ENCODE results near the gene HMGB2. TPM values are rescaled to one million over a fixed set of nuclear protein-coding genes. Genes with fewer than 3 reads are reported as not detected.

HMGB2 gene
- total and polyA plus RNA-seq, 5 donors = 26.3 to 98.3 (median 47.1) TPM

DNA sequence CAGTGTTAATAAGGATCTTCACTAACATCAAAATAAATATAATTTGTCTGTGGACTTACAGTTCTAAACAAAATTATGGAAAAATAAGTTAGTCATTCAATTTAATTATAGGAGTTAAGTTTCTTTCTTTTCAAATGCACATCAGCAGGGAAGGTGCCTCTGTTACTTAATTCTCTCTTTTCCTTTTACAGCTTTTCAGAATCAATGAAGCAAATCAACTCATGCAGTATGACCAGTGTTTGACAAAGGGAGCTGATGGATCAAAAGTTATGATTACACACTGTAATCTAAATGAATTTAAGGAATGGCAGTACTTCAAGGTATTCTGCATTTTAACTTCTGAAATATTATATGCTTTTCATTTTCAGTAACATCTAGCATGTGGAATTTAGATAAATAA is 15.9 kb downstream of the HMGB2 start:
- H3K9me3 ChIP-seq (ENCODE audit: control insufficient read depth, low read length) = no peaks in the 10 kb centered on the region
- intact Hi-C loops (cut with DNase I) = loop anchor here (2.0 to 10.0 kb wide), 3 partner anchors 99 to 177 kb away; no protein-coding TSS in a partner anchor
- DNase-seq (no peak), ATAC-seq (no peak)
- H3K4me1 ChIP-seq (ENCODE audit: control insufficient read depth, insufficient read depth, low read length) = no peaks in the 10 kb centered on the region
- H3K27ac ChIP-seq (ENCODE audit: low read length) = no peak overlapping the region
- no peak overlapping the region for H3K4me3 ChIP-seq (ENCODE audit: low read length)
- H3K27me3 ChIP-seq (ENCODE audit: control insufficient read depth, insufficient read depth) = no peaks in the 10 kb centered on the region

DNA sequence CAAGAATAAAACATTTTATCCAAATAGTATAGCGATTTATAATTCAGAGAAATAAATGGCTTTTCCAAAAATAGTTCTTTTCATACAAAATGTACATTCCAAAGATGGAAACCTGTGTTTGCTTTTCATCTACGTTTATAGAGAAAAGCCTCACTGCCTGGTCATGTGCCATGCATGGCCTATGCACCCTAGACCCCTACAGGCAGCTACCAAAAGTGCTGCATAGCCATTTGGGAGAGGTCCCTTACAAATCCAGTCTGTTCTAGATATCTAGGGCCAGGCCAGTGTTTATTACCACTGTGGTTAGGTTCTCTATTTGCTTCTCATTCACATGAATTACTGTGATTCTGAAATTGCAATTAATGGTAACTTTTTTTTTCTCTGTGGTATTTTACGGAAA is 17.2 kb downstream of the HMGB2 start:
- DNase-seq = no peak
- Histone ChIP-seq H3K4me3 (ENCODE audit: low read length) (no peak overlapping the region), H3K4me1 (ENCODE audit: control insufficient read depth, insufficient read depth, low read length) (no peaks in the 10 kb centered on the region), H3K27ac (ENCODE audit: low read length) (no peak overlapping the region), H3K27me3 (ENCODE audit: control insufficient read depth, insufficient read depth) (no peaks in the 10 kb centered on the region), H3K9me3 (ENCODE audit: control insufficient read depth, low read length) (no peaks in the 10 kb centered on the region)
- no peak for ATAC-seq
- WGBS = 80% methylated on average over 3 of the region's 3 CpGs
- intact Hi-C loops (cut with DNase I) = loop anchor here in 3 of 4 donors (5.0 to 10.0 kb wide), 2 partner anchors 100 to 178 kb away; no protein-coding TSS in a partner anchor

DNA sequence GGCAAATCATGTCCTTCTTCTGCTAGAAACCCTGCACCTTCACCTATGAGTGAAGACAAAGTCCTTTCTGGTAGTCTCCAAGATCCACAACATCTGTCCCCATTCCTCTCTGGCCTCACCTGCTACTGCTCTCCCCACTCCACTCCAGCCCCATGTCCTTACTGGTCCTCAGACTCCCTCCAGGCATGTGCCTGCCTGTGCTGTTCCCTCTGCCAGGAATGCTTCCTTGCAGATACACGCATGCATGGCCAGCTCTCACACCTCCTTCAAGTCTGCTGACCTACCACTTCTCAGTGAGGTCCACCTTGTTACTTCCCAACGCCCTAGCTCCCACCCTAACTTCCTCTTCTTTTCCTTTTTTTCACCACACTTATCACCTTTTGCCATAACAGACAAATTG is 18.1 kb downstream of the HMGB2 start:
- intact Hi-C loops (cut with DNase I) = loop anchor here in 3 of 4 donors (5.0 to 10.0 kb wide), 2 partner anchors 101 to 179 kb away; no protein-coding TSS in a partner anchor
- Histone ChIP-seq H3K4me1 (ENCODE audit: control insufficient read depth, insufficient read depth, low read length) (no peaks in the 10 kb centered on the region), H3K27ac (ENCODE audit: low read length) (no peak overlapping the region), H3K27me3 (ENCODE audit: control insufficient read depth, insufficient read depth) (no peaks in the 10 kb centered on the region), H3K4me3 (ENCODE audit: low read length) (no peak overlapping the region), H3K9me3 (ENCODE audit: control insufficient read depth, low read length) (no peaks in the 10 kb centered on the region)
- WGBS = 55% methylated on average over 2 of the region's 2 CpGs
- DNase-seq (no peak), ATAC-seq (peak; percentile 39 to 57)

DNA sequence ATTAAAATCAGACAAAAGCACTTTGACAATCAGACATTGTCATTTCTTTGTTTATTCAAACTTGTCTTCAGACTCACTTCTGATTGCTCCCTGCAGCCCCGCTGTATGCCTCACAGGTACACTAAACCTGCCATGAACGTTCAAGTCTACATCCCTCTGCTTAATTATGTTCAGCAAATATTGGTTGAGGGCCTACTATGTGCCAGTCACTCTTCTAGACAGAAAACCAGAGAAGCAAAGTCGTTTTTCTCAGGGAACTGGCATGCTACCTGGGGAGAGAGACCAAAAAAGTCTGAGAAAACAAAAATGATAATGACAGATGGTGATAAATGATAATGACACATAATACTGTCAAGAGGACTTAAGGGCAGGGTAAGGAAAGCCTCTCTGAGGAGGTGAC is 19.4 kb downstream of the HMGB2 start:
- ATAC-seq (no peak), DNase-seq (no peak)
- Histone ChIP-seq H3K27me3 (ENCODE audit: control insufficient read depth, insufficient read depth) (no peaks in the 10 kb centered on the region), H3K9me3 (ENCODE audit: control insufficient read depth, low read length) (no peaks in the 10 kb centered on the region), H3K4me1 (ENCODE audit: control insufficient read depth, insufficient read depth, low read length) (no peaks in the 10 kb centered on the region), H3K4me3 (ENCODE audit: low read length) (no peak overlapping the region), H3K27ac (ENCODE audit: low read length) (no peak overlapping the region)
- 86% methylated on average over 3 of the region's 3 CpGs for WGBS
- intact Hi-C loops (cut with DNase I) = loop anchor here in 3 of 4 donors (5.0 to 10.0 kb wide), 2 partner anchors 103 to 180 kb away; no protein-coding TSS in a partner anchor

DNA sequence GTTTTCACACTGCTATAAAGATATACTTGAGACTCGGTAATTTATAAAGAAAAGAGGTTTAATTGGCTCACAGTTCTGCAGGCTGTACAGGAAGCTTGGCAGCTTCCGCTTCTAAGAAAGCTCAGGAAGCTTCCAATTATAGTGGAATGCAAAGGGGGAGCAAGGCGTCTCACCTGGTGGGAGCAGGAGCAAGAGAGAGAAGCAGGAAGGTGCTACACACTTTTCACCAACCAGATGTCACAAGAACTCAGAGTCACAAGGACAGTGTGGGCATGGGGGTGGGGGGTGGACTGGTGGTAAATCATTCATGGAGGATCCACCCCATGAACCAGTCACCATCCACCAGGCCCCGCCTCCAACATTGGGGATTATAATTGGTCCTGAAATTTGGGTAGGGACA is 22.8 kb downstream of the HMGB2 start:
- WGBS = 85% methylated on average over 4 of the region's 4 CpGs
- intact Hi-C loops (cut with DNase I) = loop anchor here in 1 of 4 donors (10.0 kb wide), 1 partner anchor 183 kb away; no protein-coding TSS in a partner anchor
- H3K27ac ChIP-seq (ENCODE audit: low read length) = no peak overlapping the region
- no peak overlapping the region for H3K4me3 ChIP-seq (ENCODE audit: low read length)
- H3K27me3 ChIP-seq (ENCODE audit: control insufficient read depth, insufficient read depth) = no peaks in the 10 kb centered on the region
- DNase-seq = no peak
- no peak for ATAC-seq
- H3K4me1 ChIP-seq (ENCODE audit: control insufficient read depth, insufficient read depth, low read length) = no peaks in the 10 kb centered on the region
- no peaks in the 10 kb centered on the region for H3K9me3 ChIP-seq (ENCODE audit: control insufficient read depth, low read length)

DNA sequence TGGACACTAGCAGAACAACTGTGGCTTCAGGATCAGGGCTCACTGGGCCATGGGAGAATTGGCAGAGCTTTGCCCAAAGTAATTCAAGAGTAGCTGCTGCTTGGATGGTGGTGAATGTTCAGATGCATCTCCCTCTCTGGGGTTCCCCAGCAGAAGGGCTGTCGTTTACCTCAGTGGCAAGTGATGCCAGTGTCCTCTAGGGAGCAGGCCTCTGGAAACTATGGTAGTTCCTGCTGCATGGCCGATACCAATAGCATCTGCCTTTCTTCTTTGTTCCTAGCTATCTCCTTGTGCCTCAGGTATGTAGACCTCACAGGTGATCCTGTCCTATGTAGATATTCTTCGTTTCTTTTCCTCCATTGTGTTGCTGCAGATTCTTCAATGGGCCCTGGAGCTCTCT is 26.4 kb downstream of the HMGB2 start:
- ATAC-seq = no peak
- 93% methylated on average over 3 of the region's 3 CpGs for WGBS
- H3K4me1 ChIP-seq (ENCODE audit: control insufficient read depth, insufficient read depth, low read length) = no peaks in the 10 kb centered on the region

DNA sequence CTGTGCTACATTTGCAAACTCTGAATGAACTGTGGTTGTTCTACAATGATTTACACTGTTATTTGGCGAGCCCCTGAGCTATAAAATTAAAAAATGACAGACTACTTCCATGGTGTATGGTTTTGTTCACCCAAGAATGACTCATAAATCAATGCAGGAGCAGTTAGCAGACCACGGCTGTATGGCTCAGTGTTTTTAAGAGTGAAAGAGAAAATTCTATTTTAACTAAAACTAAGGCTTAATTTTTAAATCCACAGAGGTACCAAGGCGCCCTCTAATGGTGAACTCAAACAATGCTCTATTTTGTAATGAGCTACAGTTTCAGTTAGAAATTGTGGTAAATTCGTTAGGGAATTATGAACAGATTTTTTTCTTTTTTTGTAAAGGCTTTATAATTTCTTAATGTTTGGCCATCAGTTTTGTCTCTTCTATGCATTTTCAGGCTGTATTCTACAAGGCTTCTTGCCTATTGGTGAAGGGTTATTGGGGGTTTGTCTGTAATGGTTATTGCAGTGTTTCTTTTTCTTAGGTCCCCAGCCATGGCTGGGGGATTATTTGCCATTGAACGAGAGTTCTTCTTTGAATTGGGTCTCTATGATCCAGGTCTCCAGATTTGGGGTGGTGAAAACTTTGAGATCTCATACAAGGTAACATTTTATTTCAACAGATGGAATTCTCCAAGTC is 32.5 kb downstream of the HMGB2 start:
- Histone ChIP-seq H3K9me3 (ENCODE audit: control insufficient read depth, low read length) (no peaks in the 10 kb centered on the region), H3K4me1 (ENCODE audit: control insufficient read depth, insufficient read depth, low read length) (no peaks in the 10 kb centered on the region), H3K4me3 (ENCODE audit: low read length) (no peak overlapping the region), H3K27me3 (ENCODE audit: control insufficient read depth, insufficient read depth) (no peaks in the 10 kb centered on the region), H3K27ac (ENCODE audit: low read length) (no peak overlapping the region)
- WGBS = 40% methylated on average over 5 of the region's 5 CpGs
- DNase-seq (no peak), ATAC-seq (no peak)
- intact Hi-C loops (cut with DNase I) = no loop called here

More for the DNA sequence above, 26.4 kb downstream of the HMGB2 start:
- no peak for DNase-seq
- no peaks in the 10 kb centered on the region for H3K9me3 ChIP-seq (ENCODE audit: control insufficient read depth, low read length)
- intact Hi-C loops (cut with DNase I) = no loop called here
- H3K27me3 ChIP-seq (ENCODE audit: control insufficient read depth, insufficient read depth) = no peaks in the 10 kb centered on the region
- H3K4me3 ChIP-seq (ENCODE audit: low read length) = no peak overlapping the region
- H3K27ac ChIP-seq (ENCODE audit: low read length) = no peak overlapping the region

DNA sequence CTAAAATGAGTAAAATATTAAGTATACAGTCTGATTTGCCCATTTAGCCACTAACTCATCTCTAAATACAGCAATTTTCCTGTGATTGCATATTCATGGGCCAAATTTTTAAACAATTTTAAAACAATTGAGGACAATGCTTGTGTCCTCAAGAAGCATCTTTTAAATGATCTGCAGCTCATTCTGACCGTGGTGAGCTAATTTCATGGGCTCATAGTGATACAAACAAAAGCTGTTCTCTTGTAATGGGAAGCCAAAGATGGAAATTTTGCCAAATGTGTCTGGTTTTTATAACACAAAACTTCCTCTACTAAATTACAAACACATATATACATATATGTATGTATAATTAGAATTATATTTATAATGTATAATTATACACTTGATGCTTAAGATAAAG is 39.7 kb downstream of the HMGB2 start:
- ATAC-seq = no peak
- Histone ChIP-seq H3K27ac (ENCODE audit: low read length) (no peak overlapping the region), H3K9me3 (ENCODE audit: control insufficient read depth, low read length) (no peaks in the 10 kb centered on the region), H3K4me1 (ENCODE audit: control insufficient read depth, insufficient read depth, low read length) (no peaks in the 10 kb centered on the region), H3K27me3 (ENCODE audit: control insufficient read depth, insufficient read depth) (no peaks in the 10 kb centered on the region), H3K4me3 (ENCODE audit: low read length) (no peak overlapping the region)
- intact Hi-C loops (cut with DNase I) = no loop called here
- WGBS = 58% methylated on average over 1 of the region's 1 CpG
- no peak for DNase-seq

DNA sequence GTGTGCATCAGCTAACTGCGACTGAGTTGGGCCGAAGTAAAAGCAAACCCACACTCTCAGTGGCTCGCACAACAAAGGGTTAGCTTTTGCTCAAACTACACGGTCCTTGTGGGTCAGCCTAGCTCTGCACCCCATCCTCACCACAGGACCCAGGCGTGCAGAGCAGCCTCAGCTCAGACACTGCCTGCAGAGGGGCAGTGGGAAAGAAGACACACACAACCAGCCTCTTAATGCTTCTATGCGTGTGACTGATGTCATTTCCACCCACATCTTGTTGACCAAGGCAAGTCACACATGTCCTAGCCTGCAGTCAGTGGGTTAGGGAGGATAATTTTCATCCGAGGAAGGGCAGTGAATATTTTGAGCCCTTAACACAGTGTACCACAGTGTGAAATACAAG is 40.5 kb downstream of the HMGB2 start:
- 84% methylated on average over 7 of the region's 7 CpGs for WGBS
- intact Hi-C loops (cut with DNase I) = no loop called here
- H3K27me3 ChIP-seq (ENCODE audit: control insufficient read depth, insufficient read depth) = no peaks in the 10 kb centered on the region
- no peak overlapping the region for H3K4me3 ChIP-seq (ENCODE audit: low read length)
- H3K4me1 ChIP-seq (ENCODE audit: control insufficient read depth, insufficient read depth, low read length) = no peaks in the 10 kb centered on the region
- no peaks in the 10 kb centered on the region for H3K9me3 ChIP-seq (ENCODE audit: control insufficient read depth, low read length)
- H3K27ac ChIP-seq (ENCODE audit: low read length) = no peak overlapping the region
- DNase-seq (no peak), ATAC-seq (no peak)

DNA sequence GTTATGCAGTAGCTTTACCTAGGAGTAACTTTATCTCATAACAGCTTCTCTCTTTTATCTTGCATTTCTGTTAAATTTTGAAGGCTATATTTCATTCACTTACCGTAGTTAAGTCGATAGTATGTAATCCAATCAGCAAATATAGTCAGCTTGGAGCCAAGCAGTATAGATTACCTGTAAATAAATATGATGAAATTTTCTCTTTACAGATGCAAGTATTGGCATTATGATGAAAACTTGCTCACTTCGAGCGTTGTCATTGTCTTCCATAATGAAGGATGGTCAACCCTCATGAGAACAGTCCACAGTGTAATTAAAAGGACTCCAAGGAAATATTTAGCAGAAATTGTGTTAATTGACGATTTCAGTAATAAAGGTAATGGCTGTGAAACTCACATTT is 42.3 kb downstream of the HMGB2 start:
- ATAC-seq = no peak

DNA sequence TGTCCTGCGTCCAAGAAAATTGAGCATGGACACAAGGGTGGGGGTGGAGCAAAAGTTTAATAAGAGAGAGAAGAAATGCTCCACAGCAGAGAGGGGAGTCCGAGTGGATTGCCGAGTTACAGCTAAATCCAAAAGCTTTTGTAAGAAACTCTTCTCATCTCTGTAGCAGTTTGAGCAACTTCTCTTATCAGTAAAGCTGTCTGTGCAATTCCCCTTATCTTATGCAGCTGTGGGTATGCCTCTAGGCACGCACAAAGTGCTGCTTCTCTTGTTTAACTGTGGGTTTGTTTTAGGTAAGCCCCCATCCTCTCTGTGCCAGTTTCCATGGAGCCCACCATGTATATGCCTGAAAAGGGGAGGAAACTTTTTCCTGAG is 44.8 kb downstream of the HMGB2 start:
- intact Hi-C loops (cut with DNase I) = no loop called here
- ATAC-seq (peak; percentile 41 to 43), DNase-seq (no peak)
- H3K27me3 ChIP-seq (ENCODE audit: control insufficient read depth, insufficient read depth) = no peaks in the 10 kb centered on the region
- H3K27ac ChIP-seq (ENCODE audit: low read length) = no peak overlapping the region
- no peaks in the 10 kb centered on the region for H3K9me3 ChIP-seq (ENCODE audit: control insufficient read depth, low read length)
- 39% methylated on average over 4 of the region's 4 CpGs for WGBS
- H3K4me3 ChIP-seq (ENCODE audit: low read length) = peak overlapping the region; percentile 27
- no peaks in the 10 kb centered on the region for H3K4me1 ChIP-seq (ENCODE audit: control insufficient read depth, insufficient read depth, low read length)

More for the DNA sequence above, 42.3 kb downstream of the HMGB2 start:
- Histone ChIP-seq H3K4me1 (ENCODE audit: control insufficient read depth, insufficient read depth, low read length) (no peaks in the 10 kb centered on the region), H3K27me3 (ENCODE audit: control insufficient read depth, insufficient read depth) (no peaks in the 10 kb centered on the region), H3K27ac (ENCODE audit: low read length) (no peak overlapping the region), H3K9me3 (ENCODE audit: control insufficient read depth, low read length) (no peaks in the 10 kb centered on the region), H3K4me3 (ENCODE audit: low read length) (no peak overlapping the region)
- intact Hi-C loops (cut with DNase I) = no loop called here
- DNase-seq = no peak
- 95% methylated on average over 5 of the region's 5 CpGs for WGBS
